CD4-positive, alpha-beta T cell treated with Interleukin-2 at 100 ng/mL for 4 hours (primary cell): ENCODE measurements around the gene AP5Z1.

Experiments
- DNase-seq: peaks from one replicate; pipeline ENCODE4 v3.0.0-alpha.2; 2020; ENCODE audit warnings: low spot score

AP5Z1 gene

DNA sequence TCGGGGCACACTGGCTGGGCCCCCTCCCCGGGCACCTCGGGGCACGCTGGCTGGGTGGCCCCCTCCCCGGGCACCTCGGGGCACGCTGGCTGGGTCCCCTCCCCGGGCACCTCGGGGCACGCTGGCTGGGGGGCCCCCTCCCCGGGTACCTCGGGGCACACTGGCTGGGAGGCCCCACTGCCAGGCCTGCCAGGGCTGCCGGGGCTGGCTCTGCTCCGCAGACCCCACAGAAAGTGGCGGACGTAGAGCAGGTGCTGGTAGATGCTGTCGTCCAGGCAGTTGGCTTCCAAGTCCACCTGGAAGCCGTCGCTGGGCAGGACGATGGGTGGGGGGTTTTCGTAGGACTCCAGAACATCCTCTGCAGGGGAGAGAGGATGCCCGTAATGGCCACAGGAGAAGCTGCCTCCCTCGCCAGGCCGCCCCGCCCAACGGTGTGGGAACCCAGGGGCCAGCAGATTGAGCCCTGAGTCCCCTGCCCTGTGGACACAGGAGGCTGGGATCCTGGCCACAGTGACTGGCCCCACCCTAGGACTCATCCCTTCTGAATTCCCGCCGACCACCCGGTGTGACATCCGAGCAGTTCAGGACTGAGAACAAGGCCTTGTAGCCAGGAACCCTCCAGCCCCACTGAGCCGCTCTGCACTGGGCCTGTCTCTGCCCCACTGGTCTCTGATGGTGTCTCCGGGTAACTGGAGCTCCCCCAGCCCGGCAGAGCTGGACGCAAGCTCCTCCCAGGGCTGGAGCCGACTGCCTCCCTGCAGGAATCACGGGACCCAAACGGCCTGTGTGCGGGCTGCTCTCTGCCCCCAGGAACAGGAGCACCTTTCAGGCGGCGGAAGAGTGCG, 28.2 kb downstream of the AP5Z1 start:
- DNase-seq: no peak

GRCh38 chr7:4805110-4805983, 29.9 kb downstream of the AP5Z1 start:
- DNase-seq: no peak

DNA sequence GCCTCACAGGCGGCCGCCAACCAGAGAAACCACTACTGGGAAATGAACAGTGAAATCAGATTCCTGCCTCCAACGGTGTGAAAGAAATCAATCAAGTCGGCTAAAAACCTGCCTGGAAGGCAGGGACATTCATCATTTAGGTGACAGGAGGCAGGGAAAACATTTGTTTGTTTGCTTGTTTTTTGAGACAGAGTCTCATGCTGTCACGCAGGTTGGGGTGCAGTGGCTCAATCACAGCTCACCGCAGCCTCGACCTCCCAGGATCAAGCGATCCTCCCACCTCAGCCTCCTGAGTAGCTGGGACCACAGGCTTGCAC, 30.5 kb downstream of the AP5Z1 start:
- no peak for DNase-seq

DNA sequence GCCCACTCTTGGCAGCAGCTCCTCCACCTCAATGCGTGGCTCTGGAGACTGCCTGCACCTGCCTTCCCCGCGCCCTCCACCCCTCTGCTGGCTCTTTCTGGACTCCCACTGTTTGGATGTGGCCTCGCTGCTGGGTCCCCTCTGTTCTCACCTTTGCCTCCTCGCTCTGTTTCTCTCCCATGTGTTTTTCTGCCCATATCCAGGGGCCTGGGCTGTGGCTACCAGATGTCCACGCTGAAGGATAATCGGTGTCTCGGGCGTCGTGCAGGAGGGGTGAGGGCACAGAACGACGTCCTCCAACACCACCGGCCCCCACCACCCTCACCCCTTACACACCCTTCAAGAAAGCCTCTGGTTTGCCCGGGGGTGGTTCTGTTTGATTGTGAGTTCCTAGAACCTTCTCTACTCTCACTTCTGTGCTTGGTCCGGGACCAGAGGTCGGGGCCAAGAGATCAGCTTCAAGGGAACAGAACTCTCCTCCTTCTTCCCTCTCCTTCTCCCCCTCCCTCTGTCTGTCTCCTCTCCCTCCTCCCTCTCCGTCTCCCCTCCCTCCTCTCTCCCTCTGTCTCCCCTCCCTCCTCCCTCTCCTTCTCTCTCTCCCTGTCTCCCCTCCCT, 31.7 kb downstream of the AP5Z1 start:
- no peak for DNase-seq

DNA sequence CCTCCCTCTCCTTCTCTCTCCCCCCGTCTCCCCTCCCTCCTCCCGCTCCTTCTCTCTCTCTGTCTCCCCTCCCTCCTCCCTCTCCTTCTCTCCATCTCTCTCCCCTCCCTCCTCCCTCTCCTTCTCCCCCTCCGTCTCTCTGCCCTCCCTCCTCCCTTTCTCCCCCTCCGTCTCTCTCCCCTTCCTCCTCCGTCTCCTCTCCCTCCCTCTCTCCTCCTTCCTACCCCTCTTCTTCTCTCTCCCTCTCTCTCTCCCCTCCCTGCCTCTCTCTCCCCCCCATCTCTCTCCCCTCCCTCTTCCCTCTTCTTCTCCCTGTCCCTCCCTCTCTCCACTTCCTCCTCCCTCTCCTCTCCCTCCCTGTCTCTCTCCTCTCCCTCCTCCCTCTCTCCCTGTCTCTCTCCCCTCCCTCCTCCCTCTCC, 32.2 kb downstream of the AP5Z1 start:
- no peak for DNase-seq

DNA sequence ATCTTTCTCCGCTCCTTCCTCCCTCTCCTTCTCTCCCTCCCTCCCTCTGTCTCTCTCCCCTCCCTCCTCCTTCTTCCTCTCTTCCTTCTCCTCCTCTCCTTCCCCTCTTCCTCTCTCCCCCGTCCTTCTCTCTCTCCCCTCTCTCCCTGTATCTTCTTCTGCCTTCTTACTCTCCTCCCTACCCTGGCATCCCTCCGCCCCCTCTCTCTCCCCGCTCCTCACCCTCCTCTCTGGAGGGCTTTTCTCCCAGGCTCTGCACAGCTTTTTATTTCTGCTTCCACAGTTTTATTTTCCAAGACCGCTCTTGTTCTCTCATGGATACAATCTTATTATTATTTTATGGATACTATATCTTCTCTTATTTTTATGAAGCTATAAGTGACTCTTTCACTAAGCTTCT, 32.6 kb downstream of the AP5Z1 start:
- DNase-seq: no peak

DNA sequence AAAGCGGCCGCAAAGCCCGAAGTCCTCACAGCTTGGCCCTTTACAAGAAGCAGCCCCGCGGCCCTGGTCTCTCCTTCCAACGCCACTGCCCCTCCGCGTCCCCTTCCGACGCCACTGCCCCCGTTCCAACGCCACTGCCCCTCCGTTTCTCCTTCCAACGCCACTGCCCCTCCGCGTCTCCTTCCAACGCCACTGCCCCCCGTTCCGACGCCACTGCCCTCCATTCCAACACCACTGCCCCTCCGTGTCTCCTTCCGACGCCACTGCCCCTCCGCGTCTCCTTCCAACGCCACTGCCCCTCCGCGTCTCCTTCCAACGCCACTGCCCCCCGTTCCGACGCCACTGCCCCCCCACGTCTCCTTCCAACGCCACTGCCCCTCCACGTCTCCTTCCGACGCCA, 33.1 kb downstream of the AP5Z1 start:
- DNase-seq: no peak

- peak; percentile 12 for DNase-seq
Observed at GRCh38 chr7:4809091-4809591, 33.7 kb downstream of the AP5Z1 start.

DNA sequence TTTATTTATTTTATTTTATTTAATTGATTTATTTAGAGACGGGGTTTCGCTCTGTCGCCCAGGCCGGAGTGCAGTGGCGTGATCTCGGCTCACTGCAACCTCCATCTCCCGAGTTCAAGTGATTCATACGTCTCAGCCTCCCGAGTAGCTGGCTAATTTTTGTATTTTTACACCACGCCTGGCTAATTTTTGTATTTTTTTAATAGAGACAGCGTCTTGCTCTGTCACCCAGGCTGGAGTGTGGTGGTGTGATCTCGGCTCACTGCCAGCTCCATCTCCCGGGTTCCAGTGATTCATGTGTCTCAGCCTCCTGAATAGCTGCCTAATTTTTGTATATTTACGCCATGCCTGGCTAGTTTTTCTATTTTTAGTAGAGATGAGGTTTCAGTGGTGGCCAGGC, 34.2 kb downstream of the AP5Z1 start:
- DNase-seq: no peak

DNA sequence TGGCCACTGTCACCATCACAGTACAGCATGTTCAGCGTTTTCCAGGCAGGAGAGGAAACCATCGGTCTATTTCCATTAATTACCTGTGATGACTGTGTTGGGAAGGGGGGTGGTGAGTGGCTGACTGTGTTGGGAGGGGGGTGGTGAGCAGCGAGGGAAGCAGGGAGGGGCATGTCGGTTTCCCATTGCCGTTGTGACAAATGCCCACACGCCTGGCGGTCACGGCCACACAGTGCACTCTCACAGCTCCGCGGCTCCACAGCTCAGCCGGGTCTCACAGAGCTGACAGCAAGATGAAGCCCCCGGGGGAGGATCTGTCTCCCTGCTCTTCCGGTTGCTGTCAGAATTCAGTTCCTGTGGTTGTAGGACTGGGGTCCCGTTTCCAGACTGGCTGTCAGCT, 39.0 kb downstream of the AP5Z1 start:
- no peak for DNase-seq

- DNase-seq: no peak
Observed at GRCh38 chr7:4815121-4815520, 39.7 kb downstream of the AP5Z1 start.

GRCh38 chr7:4815609-4816418, 40.4 kb downstream of the AP5Z1 start:
- no peak for DNase-seq

DNA sequence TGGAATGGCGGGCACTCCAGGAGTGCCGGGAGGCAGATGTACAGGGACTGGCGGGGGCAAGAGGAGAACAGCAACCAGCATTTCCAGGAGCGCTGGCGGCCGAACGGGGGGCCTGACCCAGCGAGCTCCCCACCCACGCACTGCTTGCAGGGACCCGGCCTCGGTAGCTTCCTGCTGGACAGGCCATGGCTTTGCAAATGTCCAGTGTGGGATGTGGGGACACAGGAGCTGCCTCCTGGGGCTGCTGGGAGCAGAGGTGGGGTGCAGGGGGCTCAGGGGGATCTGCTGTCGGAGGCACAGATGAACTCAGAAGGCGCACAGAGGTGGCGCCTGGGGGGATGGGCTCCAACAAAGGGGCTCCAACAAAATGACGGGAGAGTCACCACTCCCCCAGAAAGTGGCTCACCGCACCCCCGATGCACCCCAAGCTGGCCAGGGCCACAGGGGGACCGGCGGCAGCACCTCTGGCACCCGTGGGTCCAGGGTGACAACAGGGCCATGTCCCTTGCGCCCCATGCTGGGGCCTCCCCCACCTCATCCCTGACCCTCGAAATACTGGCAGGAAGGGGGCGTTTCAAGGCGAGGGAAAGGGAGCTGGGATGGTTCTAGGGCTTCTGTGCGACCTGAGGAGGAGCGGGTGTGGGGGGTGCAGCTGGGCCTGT, 41.1 kb downstream of the AP5Z1 start:
- DNase-seq: no peak

DNA sequence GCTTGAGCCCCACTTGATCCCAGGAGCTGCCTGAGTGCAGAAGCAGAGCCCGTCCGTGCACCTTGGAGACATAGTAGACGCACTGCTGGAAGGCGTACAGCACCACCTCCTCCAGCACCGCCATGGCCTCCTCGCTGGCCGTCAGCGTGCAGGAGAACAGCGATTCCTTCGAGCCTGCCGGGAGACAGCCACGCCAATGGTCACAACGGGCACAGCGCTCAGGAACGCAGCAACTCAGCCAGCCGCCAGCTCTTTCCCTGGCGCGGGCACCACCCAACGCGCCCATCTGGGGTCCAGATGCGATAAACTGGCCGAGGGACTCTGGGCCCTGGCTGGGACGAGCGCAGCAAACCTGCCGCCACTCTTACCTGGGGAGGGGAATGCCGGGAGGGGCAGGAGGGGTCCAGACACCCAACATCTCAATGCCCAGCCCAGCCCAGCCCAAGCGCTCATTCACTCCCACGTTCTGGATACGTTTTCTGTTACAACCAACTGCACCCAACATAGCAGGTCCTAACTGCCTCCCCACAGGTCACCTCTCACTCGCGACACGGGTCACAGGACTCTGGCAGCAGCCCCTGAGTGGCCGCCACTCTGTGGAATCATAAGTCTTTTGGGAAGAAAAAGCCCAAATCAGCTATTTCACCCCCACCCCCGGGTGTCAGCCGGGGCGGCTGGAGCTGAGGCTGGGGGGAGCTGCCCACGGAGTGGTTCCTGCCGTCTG, 41.9 kb downstream of the AP5Z1 start:
- no peak for DNase-seq

GRCh38 chr7:4818000-4818794, 42.8 kb downstream of the AP5Z1 start:
- DNase-seq: no peak

DNA sequence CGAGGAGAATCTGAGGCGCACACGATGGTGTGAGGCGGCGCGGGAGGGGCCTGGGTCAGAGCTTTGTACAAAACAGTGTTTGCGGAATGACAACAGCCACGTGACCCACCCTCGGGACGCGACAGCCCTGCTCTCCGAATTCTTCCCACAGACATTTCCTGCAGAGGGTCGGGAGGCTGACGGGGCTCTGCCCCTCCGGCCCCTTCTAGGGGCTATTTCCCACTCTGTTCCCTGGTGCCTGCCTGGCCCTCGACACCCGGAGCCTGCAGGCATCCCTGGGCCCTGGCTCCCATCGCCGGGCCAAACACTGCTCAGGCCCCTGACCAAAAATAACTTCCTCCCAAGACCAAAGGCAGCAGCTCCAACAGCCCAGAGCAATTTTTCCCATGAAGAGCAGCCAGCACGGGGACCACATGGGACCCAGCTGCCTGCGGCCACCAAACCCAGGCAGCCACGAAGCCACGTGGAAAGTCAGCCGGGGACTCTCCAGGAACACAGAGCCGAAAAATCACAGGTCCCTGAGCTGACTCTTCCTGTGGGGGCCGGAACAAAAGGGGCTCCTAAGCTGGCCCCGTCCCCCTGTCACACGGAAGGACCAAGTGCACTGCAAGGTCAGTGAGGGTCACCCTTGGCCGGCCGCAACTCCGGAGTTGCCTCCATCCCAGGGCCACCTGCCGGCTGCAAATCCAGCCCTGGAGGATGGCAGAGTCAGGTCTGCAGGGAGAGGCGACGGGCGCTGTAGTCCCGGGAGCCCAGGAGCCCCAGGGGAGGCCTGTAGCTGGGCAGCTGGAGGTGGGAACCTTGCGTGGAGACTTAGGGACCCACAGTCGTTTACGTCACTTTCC, 44.4 kb downstream of the AP5Z1 start:
- no peak for DNase-seq

DNA sequence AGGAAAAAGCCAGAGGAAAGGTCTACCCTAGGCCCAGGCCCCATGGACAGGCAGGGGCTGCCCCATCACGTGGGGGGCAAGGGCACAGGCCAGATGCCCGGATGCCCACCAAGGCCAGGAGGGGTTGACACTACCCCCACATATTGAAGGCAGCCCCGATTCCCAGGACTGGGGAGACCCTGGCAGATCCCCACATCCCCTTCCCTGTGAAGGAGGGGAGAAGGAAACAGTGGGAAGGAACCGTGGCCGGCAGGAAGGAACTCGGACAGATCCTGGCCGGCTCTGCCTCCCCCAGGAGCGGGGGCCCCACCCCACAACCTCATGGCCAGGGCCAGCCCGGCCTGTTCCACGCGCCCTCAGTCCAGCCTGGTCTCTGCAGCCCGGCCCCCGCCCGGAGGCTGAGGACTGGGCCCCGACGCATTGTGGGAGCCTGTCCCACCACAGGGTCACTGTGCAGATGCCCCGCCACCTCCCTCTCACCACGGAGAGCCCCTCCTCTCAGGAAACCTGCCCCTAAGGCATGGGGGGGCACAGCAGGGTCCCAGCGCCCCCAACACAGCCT, 45.1 kb downstream of the AP5Z1 start:
- DNase-seq: no peak

GRCh38 chr7:4820967-4821471, 45.6 kb downstream of the AP5Z1 start:
- no peak for DNase-seq
